DMS153 treated with DMSO at 0.1 percent for 48 hours (cell line): Measurements from ENCODE around the gene ZBTB21.
"Not testable (repeated sequence)": the region's sequence is repeated elsewhere in the genome, so short reads cannot be mapped to it uniquely, and the experiment has no call there.

Source experiments
- DNase-seq: peaks from one replicate; lab custom pipeline; 2025; ENCODE audit not compliant: unreplicated experiment; lab: John Stamatoyannopoulos, UW

Gene ZBTB21

DNA sequence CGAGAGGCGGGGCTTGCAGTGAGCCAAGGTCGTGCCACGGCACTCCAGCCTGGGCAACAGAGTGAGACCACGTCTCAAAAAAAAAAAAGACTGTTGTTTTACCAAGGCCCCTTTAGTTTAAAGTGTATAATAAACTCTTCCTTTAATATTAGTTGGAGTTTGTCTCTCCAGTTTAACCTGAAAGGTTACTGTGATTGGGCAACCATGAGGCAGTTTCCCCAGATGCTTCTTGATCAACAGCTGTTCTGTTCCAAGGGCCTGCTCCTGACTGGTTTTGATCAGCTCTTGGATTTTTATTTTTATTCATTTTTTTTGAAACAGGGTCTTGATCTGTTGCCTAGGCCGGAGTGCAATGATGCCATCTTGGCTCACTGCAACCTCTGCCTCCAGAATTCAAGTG, 38.3 kb downstream of the ZBTB21 start:
- no peak for DNase-seq

DNA sequence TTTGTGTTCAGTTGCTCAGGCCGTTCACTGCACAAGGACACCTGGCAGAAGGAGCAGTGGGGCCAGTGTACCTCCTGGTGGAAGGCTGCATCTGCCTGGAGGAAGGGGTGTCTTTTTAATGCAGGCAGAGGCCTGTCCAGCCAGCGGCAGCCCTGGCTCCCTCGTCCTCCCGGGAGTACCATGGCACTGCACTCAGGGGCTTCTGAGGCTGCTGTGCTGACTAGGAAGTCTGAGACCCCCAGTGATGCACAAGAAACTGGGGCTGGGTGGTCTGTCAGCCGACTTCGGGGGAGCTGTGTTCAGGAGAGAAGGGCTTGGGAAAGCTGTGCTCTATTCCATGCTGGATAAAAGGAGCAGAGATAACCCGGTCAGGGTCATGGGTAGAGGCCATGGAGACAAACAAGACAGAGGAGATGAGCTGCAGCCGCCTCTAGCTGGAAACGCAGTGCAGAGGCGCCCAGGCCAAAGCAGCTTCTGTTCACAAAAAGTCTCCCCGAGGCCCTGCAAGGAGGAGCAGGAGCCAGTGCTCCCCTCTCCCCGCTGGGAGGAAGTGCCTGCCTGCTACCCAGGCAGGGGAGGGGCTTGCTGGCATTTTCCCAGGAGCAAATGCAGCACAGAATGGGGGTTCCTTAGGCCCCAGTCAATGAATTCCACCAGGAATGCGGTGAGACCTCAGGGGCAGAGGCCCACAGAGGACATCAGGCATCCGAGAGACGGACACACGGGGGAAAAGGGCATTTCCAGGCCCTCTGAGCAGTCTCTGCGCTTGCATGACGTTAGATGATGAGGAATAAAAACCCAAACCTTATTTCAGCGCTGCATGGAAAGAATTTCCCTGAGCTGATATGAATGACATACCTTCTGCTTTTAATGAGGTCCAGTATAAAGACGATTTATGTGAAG, 39.2 kb downstream of the ZBTB21 start:
- no peak for DNase-seq

DNA sequence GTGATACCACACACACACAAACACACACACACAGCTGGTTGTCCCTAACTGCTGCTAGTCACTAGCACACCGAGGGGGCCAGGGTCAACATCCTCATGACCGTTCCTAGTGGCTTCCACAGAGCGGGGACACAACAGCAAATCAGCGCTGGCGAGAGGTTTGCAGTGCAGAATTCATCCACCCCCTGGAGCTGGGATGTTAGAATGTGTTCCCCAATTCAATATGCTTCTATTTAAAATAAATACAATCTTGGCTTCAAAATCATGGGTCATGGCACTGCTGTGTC, 40.1 kb downstream of the ZBTB21 start:
- no peak for DNase-seq

DNA sequence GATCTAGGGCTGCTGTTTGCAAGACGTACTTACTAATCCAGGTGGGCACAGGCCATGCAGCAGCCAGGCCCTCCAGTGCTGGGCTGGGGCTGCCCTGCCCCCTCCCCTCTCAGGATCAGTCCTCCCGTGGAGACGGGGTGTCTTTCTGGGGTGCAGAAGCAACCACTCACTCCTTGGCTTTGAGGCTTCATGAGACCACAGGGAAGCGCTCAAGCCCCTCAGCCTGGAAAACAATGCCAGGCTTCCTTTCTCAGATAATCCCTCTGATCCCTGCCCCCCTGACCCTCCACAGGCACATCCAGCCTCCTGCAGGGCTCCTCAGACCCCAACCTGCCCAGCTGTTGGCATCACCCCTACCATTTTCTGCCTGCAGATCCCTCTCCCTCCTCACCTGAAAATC, 42.5 kb downstream of the ZBTB21 start:
- DNase-seq: no peak

DNA sequence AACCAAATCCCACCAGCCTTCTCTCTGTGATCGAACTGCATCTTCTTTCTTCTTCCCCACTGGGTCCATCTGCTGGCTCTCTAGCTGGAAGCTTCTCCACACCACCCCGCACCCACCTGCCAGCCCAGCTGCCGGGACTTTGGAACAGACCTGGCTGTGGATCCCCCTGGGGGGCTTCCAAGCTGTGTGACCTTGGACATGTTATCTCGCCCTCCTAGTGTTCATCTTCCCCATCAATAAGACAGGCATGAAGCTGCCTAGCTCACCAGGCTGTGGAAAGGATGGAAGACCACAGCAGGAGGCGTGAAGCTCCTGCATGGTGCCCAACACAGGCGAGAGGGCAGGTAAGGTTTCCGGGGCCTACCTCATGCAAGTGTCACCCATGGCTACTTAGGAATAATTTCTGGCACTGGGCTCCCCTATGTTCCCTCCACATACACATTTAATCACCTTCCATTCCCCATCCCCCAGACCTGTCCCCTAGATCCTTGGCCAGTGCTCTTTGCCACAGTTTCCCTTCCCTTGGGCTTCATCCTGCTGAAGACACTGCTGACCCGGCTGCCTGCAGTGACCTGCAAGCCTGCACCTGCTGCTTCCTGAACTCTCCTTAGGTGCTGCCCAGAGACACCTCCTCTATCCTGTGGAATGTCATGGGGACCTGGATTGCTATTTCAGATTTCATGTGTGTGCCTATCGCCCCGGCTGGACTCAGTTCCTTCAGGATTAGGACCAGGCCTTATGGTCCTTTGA, 43.1 kb downstream of the ZBTB21 start:
- DNase-seq: no peak

DNA sequence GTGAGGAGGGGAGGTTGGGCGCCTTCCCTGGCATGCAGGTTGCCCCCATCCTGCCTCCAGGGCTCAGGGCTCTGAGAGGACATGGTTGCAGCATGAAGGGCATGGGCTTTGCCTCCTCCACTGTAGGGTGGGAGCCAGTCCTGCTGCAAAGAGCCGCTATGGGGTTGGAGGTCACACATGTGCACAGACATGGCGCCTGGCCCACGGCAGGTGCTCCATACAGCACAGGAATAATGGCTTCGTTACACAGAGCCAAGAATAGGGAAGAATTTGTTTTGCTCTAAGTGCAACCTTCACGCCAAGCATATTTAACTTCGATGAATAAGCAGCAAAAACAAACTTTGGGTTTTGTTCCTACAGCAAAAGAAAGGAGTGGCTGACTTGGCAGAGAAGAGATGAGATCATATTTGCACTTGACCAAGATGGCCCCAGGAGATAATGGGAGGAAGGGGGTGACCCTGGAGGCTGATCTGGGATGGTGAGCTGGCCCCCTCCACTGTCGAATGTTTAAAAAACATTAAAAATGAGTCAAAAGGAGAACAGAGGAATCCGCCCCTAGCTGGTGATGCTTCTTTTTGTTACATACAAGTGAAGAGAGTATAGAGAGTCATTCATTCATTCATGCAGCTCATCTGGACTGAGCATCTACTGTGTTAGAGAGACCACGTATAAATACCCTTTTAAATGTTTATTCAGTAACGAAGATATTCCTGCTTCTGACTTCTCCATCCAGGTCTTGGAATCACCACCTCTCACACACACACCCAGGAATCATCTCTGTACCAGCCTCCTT, 43.9 kb downstream of the ZBTB21 start:
- no peak for DNase-seq

DNA sequence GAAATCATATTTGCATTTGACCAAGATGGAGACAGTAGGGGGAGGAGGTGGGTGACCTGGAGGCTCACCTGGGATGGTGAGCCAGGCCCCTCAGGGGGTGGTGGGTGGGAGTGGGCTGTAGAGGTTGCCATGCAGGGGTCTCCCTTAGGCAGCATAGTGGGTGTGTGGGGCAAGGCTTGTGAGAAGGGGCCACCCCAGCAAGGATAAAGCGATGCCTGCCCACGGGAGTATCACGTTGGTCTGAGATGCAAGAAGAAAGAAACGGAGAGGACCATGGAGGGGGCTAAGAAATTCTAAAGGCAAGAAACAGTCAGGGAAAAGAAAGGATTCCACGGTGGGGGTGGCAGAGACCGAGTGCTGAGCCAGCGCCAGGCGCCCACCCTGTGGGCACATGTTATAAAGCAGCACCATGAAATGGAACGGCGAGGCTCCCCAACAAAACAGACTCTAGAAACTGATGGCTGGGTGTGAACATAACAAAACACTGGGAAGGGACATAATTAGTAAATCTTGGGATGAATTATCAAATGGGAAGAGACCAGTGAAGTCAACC, 44.6 kb downstream of the ZBTB21 start:
- DNase-seq: no peak

DNA sequence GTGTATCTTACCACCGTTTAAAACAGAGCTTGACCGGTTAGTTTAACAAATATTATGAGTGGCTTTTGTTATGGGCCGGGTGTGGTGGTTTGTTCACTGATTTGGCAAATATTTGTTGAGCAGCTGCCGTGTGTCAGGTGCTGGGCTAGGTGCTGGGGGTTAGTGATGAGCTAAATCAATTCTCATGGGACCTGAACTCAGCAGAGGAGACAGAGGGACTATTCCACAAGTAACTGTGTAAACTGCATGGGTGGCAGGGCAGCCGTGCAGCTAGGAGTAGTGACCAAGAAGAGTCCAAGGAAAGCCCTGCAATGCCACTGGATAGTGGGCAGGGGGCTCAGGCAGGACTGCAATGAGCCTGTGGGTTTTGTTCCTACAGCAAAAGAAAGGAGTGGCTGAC, 45.1 kb downstream of the ZBTB21 start:
- no peak for DNase-seq

DNA sequence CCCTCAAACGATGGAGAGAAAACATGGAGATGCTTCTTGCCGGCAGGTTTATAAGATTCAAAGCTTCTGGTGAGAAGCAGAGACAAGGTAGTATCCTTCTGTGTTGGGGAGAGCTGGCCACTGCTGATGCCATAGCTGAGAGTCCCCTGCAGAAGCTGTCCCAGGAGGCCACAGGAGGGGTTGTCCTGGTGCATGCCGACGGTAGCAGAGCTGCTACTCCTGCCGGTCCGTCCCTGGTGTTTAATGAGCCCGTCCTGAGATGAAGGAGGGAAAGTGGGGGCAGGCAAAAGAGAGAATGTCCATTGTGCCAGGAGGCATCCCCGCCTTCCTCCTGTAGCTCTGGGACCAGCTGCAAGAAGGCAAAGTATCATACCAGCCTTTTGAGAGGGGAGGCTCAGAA, 46.0 kb downstream of the ZBTB21 start:
- no peak for DNase-seq

DNA sequence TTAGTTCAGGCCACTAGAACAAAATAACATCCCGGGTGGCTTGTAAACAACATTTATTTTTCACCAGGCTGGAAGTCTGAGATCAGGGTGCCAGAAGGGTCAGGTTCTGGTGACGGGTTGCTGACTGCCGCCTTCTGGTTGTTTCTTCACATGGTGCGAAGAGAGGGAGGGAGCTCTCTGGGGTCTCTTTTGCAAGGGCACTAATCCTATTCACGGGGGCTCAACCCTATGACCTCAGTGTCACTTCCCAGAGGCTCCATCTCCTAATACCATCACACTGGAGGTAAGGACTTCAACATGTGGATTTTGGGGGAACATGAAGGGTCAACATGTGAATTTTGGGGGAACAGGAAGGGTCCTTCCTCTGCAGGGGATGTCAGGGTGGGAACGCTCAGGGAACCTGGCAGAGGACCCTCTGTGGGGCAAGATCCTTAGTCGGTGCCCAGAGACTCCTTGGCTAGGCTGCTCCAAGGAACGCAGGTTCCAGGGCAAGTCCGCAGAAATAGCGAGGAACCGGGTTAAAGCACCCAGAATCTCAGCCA, 47.7 kb downstream of the ZBTB21 start:
- DNase-seq: no peak

DNA sequence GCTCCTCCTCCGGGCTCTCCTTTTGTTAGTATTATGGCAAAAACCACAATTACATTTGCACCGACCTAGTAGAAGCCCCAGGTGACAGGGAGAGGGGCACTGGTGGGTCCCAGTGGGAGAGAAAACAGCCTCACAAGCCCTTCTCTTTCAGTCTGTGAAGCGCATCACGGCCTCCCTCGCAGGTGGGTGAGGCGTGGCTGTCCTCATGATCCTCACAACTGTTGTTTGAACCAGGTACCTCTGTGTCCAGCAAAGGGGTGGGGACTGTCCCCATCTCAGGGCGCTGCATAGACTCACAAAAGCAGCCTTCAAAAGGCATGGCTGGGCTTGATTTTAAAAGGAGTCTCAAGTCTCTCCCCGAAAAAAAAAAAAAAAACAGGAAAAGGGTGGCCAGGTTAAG, 48.4 kb downstream of the ZBTB21 start:
- no peak for DNase-seq

DNA sequence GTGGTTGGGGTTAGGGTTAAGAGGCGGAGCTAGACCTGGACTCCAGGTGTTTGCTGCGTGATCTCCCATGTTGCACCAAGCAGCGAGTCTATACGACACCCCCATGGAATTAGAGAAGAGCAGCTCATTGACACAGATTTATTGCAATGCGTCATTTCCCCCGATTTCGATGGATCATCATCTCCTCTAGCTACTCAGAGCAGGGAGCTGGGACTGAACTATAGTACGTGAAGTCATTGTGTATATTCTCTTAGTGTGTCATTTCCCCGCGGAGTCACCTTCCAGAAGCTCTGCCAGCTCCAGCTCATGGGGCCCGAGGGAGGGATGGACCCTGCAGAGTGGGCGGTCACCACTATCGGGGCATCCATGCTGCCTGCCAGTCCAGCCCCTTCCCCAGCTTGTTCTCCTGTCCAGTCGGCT, 48.9 kb downstream of the ZBTB21 start:
- no peak for DNase-seq

DNA sequence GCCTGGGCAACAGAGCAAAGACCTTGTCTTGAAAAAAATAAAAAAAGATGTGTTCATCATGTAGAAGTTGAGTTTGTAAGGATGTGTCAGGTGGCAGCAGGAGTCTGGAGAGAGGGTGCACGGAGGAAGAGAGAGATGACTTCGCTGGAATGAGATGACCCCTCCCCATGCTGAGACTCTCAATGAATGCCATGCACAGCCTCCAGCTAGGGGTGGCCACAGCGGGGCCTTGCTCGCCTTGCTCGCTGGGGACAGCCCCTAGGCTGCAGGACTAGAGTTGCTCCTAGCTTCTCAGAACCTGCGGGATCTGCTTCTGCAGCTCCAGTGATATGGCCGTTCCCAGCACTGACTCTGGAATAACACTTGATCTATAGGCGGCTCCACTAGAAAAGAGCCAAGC, 49.8 kb downstream of the ZBTB21 start:
- DNase-seq: no peak

DNA sequence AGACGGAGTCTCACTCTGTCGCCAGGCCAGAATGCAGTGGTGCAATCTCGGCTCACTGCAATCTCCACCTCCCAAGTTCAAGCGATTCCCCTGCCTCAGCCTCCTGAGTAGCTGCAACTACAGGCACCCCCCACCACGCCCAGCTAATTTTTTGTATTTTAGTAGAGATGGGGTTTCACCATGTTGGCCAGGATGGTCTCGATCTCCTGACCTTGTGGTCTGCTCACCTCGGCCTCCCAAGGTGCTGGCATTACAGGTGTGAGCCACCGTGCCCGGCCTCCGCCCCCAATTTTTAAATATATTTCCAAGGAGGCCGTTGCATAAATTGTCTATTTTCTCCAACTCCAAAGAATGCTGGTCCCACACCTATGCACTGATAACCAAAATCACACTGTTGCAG, 50.5 kb downstream of the ZBTB21 start:
- not testable (repeated sequence) for DNase-seq

DNA sequence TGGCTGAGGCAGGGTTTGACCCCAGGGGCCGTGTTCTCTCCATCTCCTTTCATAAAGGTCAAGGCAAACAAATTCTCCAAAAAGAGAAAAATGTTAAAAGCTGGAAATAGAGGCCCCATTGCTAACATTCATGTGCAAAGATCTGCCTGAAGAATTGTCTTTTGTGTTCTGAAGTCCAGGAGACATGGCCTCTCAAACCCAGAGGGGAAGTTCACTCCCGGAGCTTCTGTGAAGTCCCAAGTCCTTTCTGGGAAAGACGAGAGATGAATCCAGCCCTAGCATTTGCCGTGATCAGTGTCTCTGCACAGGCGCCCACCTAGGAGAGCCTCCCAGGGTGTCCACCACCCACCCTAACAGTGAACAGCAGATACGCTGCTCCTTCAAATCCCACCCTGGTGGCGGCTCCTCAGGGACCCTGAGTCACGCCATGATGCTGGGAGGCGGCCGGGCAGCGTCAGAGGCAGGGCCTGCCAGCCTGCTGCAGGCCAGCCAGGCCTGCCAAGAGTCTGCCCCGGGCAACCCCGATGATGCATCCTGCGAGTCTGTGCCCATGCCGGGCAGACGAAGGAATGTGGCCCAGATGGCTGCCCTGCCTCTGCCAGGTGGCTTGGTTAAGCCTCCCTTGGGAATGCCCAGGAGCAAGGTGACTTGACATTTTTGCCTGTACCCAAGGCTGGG, 51.1 kb downstream of the ZBTB21 start:
- DNase-seq: no peak

DNA sequence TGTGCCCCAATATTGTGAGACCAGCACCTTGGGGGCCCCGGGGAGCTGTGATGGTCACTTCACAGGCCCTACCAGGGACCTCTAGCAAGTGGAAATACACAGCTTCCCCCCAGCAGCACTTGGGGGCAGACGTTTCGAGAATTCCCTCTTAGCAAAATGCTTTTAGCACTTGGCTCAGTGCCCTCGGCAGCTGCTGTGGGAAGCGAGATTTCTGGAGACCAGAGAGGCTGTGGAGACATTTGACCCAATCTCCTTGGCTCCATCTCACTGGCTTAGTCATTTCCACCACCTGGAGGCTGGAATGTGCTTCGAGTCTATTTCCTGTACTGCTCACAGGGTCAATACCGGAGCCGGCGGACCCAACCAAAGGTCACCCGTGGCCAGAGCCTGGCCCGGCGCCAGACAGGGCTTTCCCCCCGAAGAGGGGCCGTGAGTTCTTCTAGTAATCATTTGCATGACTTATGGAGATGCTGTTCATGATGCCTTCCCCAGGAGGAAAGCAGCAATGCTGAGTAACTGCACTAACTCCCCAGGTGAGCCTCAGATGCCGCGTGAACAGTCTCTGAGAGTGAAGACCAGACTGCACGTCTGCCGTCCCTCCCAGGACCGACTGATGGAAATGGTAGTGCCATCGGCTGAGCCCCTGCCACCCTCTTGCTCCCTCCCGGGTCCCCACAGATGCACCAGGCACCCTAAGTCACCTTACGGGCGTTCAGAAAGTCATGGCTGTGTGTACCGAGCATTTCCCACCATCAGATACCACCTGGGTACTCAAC, 52.0 kb downstream of the ZBTB21 start:
- no peak for DNase-seq

DNA sequence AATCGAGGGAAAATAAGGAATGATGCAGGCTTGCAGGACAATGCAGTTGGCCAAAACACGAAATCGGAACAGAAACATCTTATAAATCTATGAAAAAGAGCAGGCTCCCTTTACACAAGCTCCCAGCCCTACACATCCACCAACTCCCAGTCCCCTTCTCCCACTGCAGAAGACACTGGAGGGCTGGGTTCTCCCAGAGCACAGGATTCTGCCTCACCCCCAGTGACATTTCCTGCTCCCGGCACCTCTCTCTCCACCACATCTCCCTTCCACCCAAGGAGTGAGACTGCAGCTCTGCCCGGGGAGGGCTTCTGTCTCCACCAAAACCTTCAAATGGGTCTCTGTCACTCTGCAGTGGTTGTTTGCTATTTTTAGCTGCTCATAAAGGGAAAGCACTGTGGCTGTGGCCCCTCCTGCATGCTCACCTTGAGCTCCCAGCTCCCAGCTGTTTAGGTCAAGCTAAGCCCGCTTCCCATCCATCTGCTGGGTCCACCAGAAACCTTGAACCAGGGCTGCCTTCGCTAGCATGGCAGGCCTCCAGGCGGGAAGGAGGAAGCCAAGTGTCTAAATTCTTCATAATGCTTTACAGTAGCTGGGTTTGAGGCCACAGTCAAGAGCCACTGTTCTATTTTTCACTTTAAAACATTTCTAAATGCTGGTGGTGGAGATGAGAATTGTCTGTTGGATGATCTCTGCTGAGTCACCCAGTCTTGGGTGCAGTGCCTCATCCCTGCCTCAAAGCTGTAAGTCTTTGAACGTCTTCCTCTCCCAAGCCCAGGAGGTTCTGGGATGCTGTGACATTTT, 53.0 kb downstream of the ZBTB21 start:
- no peak for DNase-seq

DNA sequence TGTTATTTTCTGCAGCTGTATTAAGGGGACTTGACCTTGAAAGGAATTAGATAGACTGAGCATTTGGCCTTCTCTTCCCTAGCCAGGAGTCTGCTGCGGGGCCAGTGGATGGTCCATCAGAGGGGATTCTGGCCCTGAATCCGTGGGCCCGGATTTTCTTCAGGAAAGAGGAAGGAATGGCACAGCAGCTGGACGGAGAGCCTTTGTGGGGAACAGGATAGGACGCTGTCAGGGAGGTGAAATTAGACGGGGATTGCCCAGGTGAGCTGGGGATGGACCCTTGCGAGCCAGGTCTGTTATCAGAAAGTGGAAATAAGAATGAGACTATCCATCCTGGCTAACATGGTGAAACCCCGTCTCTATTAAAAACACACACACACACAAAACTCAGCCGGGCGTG, 54.6 kb downstream of the ZBTB21 start:
- DNase-seq: no peak
